Endothelial cell of umbilical vein (primary cell): Measurements from ENCODE around the gene TSC22D3.

Source experiments
- EZH2 ChIP-seq: IDR thresholded peaks from 2 replicates; pipeline ENCODE4 v1.6.1; 2012; ENCODE audit warnings: borderline replicate concordance, low read depth, mild to moderate bottlenecking, moderate library complexity, low read length, inconsistent platforms; ENCODE audit not compliant: severe bottlenecking
- JUN ChIP-seq: IDR thresholded peaks from 2 replicates; pipeline ENCODE4 v1.6.1; 2011; ENCODE audit warnings: borderline replicate concordance, low read depth; ENCODE audit not compliant: insufficient read length, insufficient read depth
- POLR2AphosphoS5 ChIP-seq: IDR thresholded peaks from 2 replicates; pipeline ENCODE4 v1.6.1; 2012; ENCODE audit warnings: low read depth, mild to moderate bottlenecking, control low read depth, low read length, moderate library complexity; ENCODE audit not compliant: insufficient read depth
- TF ChIP-seq, protein P1 (sequence below), 2 donors: IDR thresholded peaks; 1 replicate in 1 of 2; 2 replicates in 1 of 2; pipeline ENCODE4 v1.5.1; 2011; ENCODE audit warnings: low read length in 2 of 2, mild to moderate bottlenecking in 2 of 2, moderate library complexity in 2 of 2, control low read depth in 1 of 2, inconsistent platforms in 1 of 2, low read depth in 1 of 2; ENCODE audit not compliant: insufficient read depth in 1 of 2; ENCODE audit errors: extremely low read depth in 1 of 2

DNA sequence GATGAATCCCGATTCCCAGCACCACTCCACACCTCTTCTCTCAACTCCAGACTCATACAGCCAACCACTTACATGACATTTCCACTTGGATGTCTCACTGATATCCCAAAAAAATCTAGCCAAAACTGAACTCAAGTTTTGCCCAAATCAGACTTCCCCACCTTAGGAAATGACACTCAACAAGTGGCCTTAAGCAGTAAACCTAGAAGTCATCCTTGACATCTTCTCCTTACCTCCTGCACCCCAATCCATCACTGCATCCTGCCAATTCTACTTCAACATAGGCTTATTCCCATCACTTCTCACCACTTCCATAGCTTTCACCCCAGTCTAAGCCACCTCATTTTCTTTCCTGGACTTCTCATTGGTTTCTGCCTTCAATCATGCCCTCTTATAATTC is 108.2 kb downstream of the TSC22D3 start:
- TF ChIP-seq, protein P1, sequence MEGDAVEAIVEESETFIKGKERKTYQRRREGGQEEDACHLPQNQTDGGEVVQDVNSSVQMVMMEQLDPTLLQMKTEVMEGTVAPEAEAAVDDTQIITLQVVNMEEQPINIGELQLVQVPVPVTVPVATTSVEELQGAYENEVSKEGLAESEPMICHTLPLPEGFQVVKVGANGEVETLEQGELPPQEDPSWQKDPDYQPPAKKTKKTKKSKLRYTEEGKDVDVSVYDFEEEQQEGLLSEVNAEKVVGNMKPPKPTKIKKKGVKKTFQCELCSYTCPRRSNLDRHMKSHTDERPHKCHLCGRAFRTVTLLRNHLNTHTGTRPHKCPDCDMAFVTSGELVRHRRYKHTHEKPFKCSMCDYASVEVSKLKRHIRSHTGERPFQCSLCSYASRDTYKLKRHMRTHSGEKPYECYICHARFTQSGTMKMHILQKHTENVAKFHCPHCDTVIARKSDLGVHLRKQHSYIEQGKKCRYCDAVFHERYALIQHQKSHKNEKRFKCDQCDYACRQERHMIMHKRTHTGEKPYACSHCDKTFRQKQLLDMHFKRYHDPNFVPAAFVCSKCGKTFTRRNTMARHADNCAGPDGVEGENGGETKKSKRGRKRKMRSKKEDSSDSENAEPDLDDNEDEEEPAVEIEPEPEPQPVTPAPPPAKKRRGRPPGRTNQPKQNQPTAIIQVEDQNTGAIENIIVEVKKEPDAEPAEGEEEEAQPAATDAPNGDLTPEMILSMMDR (IDR thresholded peaks at IDR 0.05; ENCODE audit: extremely low read depth in 1 of 2, insufficient read depth in 1 of 2, low read depth in 1 of 2, low read length in 2 of 2) = no peak
- TF ChIP-seq EZH2 (no peak), JUN (no peak), POLR2AphosphoS5 (no peak)
